ENCODE measurements around the gene CAMK1D.

Gene CAMK1D

DNA sequence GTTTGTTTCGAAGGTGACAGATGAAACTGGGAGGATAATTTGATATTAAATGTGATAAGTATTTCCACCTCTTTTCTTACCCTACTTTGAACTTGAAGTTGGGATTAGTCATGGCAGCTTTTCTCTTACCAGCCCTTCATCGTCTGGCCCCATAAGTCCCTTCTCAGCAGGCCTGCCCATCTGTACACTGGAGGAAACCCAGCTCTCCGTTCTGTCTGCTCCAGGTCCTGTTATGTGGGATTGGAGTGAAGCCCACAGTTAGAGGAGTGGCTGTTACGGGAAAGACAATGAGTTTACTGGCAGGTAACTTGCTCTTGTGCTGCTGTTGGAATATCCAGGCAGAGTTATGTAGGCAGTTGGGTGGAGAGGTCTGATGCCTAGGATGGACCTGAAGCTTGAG, 127.3 kb downstream of the CAMK1D start:
- DNase-seq (ENCODE audit: insufficient read length, low spot score) (no peak), FAIRE-seq (no peak)
- TF ChIP-seq POLR2A (IDR thresholded peaks at IDR 0.05; ENCODE audit: low read depth, low read length): no peak

DNA sequence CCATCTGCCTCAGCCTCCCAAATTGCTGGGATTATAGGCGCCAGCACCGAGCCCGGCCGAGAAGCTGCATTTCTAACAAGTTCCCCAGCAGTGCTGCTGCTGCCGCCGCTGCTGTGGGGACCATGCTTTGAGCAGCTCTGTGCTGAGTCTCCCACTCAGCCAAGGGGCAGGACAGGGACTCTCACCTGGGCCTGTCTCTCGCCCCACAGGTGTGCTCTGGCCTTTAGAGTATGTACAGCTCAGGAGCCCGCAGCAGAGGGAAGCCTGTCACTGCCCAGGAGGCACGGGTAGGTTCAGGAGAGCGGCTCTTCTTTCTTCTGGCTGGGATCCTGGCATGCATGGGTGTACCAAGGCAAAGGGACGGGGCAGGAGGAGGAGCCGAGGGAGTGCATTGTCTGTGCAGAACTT, 130.1 kb downstream of the CAMK1D start:
- no peak for TF ChIP-seq POLR2A (IDR thresholded peaks at IDR 0.05; ENCODE audit: low read depth, low read length)
- FAIRE-seq (no peak), DNase-seq (ENCODE audit: insufficient read length, low spot score) (no peak)

DNA sequence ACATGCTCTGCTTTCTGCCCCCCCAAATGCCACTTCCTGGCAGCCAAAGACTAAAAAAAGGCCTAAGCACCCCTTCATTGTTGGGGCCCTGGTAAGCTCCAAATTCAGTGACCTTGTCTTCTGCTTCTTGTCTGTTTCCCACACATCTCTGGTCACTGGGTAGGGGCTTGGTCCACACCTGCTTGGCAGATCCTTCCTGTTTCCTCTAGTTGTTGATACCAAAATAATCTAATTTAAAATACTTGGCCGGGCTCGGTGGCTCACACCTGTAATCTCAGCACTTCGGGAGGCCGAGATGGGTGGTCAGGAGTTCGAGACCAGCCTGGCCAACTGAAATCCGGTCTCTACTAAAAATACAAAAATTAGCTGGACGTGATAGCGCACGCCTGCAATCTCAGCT, 130.6 kb downstream of the CAMK1D start:
- FAIRE-seq: no peak
- no peak for TF ChIP-seq POLR2A (IDR thresholded peaks at IDR 0.05; ENCODE audit: low read depth, low read length)
- no peak for DNase-seq (ENCODE audit: insufficient read length, low spot score)

DNA sequence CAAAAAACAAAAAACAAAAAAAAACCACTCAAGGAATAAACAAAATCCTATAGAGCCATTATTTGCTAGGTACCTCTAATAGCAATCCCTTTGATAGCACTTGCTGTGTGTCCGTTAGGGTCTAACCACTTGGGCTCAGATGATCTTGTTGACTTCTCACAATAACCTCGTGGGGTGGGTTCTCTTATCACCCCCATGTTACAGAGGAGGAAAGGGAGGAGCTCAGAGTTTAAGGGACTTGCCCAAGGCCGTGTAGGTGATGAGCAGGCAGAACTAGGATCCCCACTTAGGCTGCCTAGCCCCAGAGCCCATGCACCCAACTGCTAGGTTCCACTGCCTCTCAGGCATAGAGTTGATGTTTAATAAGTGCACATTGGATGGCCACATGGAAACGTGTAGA, 131.1 kb downstream of the CAMK1D start:
- TF ChIP-seq POLR2A (IDR thresholded peaks at IDR 0.05; ENCODE audit: low read depth, low read length): no peak
- no peak for DNase-seq (ENCODE audit: insufficient read length, low spot score)
- FAIRE-seq: no peak

DNA sequence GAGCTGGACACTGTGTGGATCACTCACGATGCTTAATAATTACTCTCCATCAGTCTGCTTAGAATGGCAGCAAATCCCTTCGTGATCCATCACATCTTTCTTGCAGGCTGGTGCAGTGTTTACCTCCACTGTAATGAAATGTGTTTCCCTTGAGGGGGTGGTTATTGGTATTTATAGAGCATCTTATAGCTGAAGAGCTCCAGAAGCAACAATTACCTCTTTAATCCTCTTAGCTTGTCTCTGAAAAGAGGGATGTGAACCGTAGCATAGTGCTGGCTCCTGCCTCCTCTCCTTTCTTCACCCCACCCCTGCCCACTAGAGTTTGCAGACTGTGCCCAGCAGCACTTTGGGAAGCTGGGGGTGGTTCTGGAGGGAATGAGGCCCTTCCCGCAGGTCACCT, 132.6 kb downstream of the CAMK1D start:
- DNase-seq (ENCODE audit: insufficient read length, low spot score): no peak
- FAIRE-seq: no peak
- no peak for TF ChIP-seq POLR2A (IDR thresholded peaks at IDR 0.05; ENCODE audit: low read depth, low read length)

DNA sequence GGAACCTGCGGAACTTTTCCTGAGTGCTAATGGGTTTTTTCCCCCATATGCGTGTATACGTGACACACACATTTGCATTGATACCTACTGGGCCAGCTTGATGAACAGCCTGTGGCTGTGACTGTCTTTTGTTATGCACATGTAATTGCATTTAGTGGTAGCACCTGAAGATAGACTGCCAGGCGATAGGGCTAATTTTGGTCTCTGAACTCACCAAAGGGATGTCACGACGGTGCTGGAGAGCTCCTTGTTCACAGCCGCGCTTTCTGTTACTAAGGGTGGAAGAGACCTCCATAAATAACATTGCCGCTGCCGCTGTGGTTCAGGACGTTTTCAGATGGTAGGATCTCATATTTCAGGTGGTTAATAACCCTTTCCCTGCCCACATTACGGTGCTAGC, 133.2 kb downstream of the CAMK1D start:
- no peak for DNase-seq (ENCODE audit: insufficient read length, low spot score)
- no peak for TF ChIP-seq POLR2A (IDR thresholded peaks at IDR 0.05; ENCODE audit: low read depth, low read length)
- FAIRE-seq: no peak

DNA sequence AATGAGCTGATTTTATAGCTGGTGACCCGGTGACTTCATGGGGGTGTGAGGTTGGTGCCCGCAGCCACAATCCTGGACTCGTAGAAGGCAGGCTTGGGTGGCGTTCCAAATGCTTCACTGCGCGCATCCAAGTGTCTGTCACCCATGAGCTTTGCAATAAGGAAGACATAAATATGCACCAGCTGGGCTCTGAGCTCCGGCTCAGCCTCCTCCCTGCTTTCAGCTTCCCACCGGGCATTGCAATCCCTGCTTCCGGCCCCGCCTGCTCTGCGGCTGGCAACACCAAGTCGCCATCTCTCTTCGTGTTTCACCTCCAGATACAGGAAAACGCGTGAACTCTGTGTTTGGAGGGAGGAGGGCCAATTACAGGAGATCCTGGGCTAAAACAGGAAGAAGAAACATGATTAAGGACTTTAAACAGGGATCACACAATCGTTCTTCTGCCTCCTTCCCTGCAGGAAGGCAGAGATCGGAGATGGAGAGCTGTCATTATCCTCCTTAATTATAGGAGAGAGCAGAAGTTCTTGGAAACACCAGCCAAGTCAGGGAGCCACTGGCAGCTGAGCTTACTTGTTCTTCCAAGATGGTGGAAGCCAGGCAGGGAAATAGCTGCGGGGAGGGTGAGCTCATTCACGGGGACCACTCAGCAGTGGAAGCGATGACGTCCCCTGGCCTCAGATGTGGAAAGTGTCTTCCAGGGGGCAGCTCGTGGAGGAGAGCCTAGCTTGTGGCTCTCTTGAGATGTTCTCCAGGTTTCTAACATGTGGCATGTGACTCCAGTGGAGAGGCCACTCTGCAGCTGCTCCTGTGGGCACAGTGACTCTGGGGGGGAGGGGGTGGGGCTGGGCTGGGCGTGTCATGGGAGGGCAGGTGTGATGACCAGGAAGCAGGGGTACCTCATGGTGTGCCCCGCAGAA, 134.9 kb downstream of the CAMK1D start:
- TF ChIP-seq POLR2A (IDR thresholded peaks at IDR 0.05; ENCODE audit: low read depth, low read length): no peak
- FAIRE-seq: no peak
- DNase-seq (ENCODE audit: insufficient read length, low spot score): no peak

DNA sequence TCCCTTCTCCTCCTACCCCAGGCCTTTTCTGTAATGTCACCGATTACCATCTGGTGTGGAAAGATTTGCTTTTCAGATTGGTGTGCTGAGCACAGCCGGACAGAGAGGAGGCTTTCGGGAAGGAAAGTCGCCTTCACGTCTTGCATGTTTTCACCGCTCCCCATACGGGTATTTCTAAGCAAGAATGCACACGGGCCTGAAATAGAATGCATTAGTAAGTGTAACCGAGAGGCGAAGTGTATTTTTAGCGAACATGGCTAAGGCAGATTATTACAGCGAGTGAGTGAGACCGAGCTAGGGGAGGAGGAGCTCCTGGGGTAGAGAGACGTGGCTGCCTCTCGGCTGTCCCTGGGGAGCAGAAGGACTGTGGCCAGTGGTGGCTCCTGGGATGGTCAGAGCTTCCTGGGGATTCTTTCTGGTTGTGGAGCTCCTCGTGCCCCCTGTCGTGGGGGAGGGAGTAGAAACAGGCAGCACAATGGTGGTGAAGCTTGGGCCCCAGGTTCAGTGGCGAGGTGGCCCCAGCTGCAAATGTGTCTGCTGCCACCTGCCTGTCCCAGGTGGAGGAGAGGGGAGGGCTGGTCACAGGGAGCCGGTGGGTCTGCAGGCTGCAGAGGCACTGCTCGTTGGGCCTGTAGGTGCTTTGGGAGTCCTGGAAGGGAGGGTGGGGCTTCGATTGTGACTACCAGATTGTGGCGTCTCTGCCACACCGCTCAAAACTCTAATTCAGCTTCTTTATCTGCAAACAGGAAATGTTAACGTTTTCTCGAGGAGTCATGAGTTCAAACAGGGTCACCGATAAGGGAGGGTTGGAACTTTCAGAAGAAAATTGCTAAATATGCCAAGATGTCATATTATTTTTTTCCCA, 135.8 kb downstream of the CAMK1D start:
- FAIRE-seq (no peak), DNase-seq (ENCODE audit: insufficient read length, low spot score) (no peak)
- no peak for TF ChIP-seq POLR2A (IDR thresholded peaks at IDR 0.05; ENCODE audit: low read depth, low read length)

DNA sequence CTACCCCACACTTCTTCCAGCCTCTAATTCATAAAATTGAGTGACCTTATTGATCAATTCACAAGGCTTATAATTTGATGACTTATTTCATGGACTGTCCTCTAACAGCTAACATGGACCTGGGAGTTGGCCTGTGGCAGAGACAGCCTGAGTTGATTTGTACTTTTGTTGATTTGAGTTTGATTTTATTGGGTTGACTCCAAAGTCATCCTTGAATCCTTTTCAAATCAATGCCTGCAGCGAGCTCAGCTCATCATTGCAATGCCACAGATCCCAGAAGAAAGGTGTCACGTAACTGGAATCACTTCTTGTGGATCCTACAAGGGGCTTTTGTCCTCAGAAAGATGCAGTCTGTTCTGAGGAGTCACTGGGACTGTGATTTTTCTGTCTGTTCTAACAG, 138.0 kb downstream of the CAMK1D start:
- DNase-seq (ENCODE audit: insufficient read length, low spot score) (no peak), FAIRE-seq (no peak)
- no peak for TF ChIP-seq POLR2A (IDR thresholded peaks at IDR 0.05; ENCODE audit: low read depth, low read length)

DNA sequence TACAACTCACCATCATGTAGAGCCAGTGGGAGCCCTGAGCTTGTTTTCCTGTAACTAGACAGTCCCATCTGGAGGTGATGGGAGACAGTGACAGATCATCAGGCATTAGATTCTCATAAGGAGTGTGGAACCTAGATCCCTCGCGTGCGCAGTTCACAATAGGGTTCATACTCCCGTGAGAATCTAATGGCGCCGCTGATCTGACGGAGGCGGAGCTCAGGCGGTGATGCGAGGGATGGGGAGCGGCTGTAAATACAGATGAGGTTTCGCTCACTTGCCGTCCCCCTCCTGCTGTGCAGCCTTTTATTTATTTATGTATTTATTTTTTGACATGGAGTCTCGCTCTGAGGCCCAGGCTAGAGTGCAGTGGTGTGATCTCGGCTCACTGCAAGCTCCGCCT, 139.3 kb downstream of the CAMK1D start:
- no peak for TF ChIP-seq POLR2A (IDR thresholded peaks at IDR 0.05; ENCODE audit: low read depth, low read length)
- FAIRE-seq (no peak), DNase-seq (ENCODE audit: insufficient read length, low spot score) (no peak)

DNA sequence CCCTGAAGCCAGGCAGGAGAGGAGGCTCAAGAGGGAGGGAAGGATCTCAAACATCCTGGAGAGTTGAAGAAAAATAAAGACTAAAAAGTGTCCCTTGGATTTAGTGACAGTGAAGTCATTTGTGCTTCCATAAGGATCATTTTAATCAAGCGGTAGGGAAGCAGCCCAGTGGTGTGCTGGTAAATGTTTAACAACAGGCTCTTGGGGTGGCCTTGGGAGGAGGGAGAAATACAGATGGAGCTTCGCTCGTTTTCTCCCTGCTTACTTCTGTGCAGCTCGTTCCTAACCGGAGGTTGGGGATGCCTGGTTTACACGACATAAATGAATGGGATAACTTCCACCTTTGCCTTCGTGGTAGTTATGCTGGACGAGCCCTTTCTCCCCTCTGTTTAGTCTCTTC, 140.0 kb downstream of the CAMK1D start:
- TF ChIP-seq POLR2A (IDR thresholded peaks at IDR 0.05; ENCODE audit: low read depth, low read length): no peak
- no peak for FAIRE-seq
- no peak for DNase-seq (ENCODE audit: insufficient read length, low spot score)

DNA sequence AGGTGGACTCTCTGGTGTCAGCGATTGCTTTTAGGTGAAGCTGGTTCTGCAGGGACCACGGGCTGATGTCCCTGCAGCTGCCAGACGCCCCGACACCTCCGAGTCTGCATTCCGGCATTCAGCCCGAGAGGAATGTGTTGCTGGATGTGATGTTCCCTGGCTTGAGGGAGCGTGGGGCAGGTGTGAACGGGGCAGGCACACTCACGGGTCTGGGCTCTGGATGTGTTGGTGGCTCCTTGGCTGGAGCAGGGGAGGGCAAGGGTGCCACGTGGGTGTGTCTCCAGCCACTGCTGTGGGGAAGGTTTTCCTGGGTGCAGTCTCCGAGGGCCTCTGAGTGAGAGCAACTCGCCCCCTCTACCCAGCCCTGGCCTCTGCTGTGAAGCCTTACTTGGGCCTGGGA, 140.5 kb downstream of the CAMK1D start:
- DNase-seq (ENCODE audit: insufficient read length, low spot score) (no peak), FAIRE-seq (no peak)

DNA sequence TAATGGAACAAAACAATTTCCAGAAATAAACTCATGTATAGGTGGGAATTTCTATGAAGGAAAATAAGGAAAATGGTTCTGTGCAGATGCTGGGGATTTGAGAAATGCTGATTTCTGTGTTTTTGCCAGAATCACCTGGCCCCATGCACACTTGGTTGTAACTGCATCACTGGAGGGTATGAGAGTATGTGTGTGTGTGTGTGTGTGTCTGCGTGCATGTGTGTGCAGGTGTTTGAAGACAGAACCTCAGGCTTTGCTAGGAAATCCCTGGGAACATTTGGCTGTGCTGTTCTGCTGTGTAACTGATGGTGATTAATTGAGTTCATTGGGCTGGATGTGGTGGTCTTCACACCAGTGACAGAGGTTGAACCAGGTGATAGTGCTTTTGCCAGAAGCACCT, 141.6 kb downstream of the CAMK1D start:
- no peak for TF ChIP-seq POLR2A (IDR thresholded peaks at IDR 0.05; ENCODE audit: low read depth, low read length)
- FAIRE-seq (no peak), DNase-seq (ENCODE audit: insufficient read length, low spot score) (no peak)

More for the DNA sequence above, 140.5 kb downstream of the CAMK1D start:
- TF ChIP-seq POLR2A (IDR thresholded peaks at IDR 0.05; ENCODE audit: low read depth, low read length): no peak

DNA sequence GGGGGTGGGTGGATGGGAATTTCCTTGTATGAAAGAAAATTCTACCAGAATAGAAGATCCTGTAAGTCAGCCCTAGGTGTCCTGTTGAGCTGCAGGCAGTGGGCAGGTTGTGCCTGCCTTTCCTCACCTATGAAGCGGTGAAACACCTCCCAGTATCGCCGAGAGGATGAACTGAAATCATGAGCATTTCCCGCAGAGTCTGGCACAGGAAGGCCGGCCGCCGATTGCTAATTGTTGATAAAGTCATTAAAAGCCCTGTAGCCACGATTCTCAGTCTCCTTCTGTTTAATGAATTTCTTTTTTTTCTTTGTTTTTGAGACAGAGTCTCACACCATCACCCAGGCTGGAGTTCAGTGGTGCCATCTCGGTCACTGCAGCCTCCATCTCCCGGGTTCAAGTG, 142.1 kb downstream of the CAMK1D start:
- TF ChIP-seq POLR2A (IDR thresholded peaks at IDR 0.05; ENCODE audit: low read depth, low read length): no peak
- DNase-seq (ENCODE audit: insufficient read length, low spot score): no peak
- FAIRE-seq: no peak

All from H54 (cell line).